NB4 (cell line): Measurements from ENCODE around the gene ISOC1.

Source experiments
- TF ChIP-seq, protein P1 (sequence below): IDR thresholded peaks from 2 replicates; pipeline ENCODE4 v1.6.1; 2011; ENCODE audit warnings: low read depth, low read length
- TF ChIP-seq, protein P2 (sequence below): IDR thresholded peaks from one replicate; pipeline ENCODE4 v1.5.1; 2012; ENCODE audit warnings: low read depth, low read length

DNA sequence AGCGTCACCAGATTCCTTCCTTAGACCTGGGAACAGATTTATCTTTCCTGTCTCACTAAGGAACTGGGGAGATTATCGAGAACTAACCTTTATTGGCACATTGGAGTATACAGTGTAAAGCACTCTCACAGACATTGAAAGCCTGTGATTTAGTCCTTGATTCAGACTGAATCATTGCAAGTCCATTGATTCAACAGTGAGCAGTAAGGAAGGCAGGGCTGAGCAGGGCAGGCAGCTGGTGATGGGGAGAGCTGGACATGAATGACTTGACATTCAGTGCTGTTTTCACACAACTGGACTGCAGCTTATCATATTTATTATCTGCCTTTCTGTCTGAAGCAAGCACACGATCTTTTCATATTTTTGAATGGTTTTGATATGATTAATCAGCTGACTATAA is 16.2 kb downstream of the ISOC1 start:
- TF ChIP-seq, protein P1, sequence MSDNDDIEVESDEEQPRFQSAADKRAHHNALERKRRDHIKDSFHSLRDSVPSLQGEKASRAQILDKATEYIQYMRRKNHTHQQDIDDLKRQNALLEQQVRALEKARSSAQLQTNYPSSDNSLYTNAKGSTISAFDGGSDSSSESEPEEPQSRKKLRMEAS, result no peak
- TF ChIP-seq, protein P2, sequence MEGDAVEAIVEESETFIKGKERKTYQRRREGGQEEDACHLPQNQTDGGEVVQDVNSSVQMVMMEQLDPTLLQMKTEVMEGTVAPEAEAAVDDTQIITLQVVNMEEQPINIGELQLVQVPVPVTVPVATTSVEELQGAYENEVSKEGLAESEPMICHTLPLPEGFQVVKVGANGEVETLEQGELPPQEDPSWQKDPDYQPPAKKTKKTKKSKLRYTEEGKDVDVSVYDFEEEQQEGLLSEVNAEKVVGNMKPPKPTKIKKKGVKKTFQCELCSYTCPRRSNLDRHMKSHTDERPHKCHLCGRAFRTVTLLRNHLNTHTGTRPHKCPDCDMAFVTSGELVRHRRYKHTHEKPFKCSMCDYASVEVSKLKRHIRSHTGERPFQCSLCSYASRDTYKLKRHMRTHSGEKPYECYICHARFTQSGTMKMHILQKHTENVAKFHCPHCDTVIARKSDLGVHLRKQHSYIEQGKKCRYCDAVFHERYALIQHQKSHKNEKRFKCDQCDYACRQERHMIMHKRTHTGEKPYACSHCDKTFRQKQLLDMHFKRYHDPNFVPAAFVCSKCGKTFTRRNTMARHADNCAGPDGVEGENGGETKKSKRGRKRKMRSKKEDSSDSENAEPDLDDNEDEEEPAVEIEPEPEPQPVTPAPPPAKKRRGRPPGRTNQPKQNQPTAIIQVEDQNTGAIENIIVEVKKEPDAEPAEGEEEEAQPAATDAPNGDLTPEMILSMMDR, result no peak
